Measurements from ENCODE around the gene ACYP1.

DNA sequence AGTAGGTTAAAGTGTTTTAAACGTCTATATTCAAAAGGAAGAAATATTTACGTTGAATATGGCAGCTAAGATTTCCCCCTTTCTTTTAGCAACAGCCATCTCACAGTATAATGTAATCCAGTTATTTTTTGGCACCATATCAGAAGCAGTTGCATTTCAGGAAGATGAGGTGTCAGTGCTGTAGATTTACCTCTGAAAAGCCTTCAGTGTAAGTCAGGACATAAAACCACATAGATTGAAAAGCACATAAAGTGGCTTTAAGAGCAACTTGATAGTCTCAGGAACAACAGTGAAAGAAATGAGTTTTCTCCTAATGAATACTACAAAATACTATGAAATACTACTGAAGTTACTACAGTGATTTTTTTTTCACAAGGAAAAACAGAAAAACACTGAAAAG lies 19.5 kb downstream of the ACYP1 start:
- TF ChIP-seq CTCF (conservative IDR thresholded peaks at IDR 0.05 in 1 of 2, IDR thresholded peaks at IDR 0.05 in 1 of 2; ENCODE audit: extremely low read depth in 1 of 2, insufficient read depth in 1 of 2, low read depth in 1 of 2, low read length in 2 of 2) = no peak
- TF ChIP-seq EZH2 (IDR thresholded peaks at IDR 0.05; ENCODE audit: borderline replicate concordance, low read length) = no peak

All from mammary epithelial cell (primary cell).